OCI-LY1 (cell line): ENCODE results near the gene RAPGEF2.

Experiments
- H2AFZ ChIP-seq: fragments of 200-600 bp; sonication (generic), shearing (Covaris generic); 2 replicates; pipeline ENCODE4 v1.6.0; 2014; ENCODE audit warnings: antibody characterized with exemption, mild to moderate bottlenecking, low read length
- H3F3A ChIP-seq: fragments of 200-600 bp; sonication (generic), shearing (Covaris generic); 2 replicates; pipeline ENCODE4 v1.6.0; 2014; ENCODE audit warnings: mild to moderate bottlenecking, antibody characterized with exemption, low read length, moderate library complexity; ENCODE audit not compliant: insufficient read depth
- H3K27ac ChIP-seq: fragments of 200-600 bp; sonication (generic); 2 replicates; pipeline ENCODE4 v1.5.1; 2014; ENCODE audit warnings: low read length, mixed run types, mild to moderate bottlenecking, low read depth; ENCODE audit not compliant: poor library complexity, severe bottlenecking
- H3K27me3 ChIP-seq: fragments of 200-600 bp; sonication (generic); 2 replicates; pipeline ENCODE4 v1.6.0; 2014; ENCODE audit warnings: antibody characterized with exemption, mild to moderate bottlenecking, low read length, moderate library complexity; ENCODE audit not compliant: insufficient read depth
- H3K36me3 ChIP-seq: fragments of 200-600 bp; sonication (generic); 2 replicates; pipeline ENCODE4 v1.6.1; 2014; ENCODE audit warnings: mild to moderate bottlenecking, antibody characterized with exemption, low read length, moderate library complexity, mixed read lengths; ENCODE audit not compliant: insufficient read depth
- H3K4me1 ChIP-seq: fragments of 200-600 bp; sonication (generic); 2 replicates; pipeline ENCODE4 v1.5.1; 2014; ENCODE audit warnings: mild to moderate bottlenecking, low read length, moderate library complexity; ENCODE audit not compliant: insufficient read depth, severe bottlenecking
- H3K4me2 ChIP-seq: fragments of 200-600 bp; sonication (generic), shearing (Covaris generic); 2 replicates; pipeline ENCODE4 v1.6.1; 2014; ENCODE audit warnings: low read length
- H3K4me3 ChIP-seq: fragments of 200-600 bp; sonication (generic); 2 replicates; pipeline ENCODE4 v1.5.1; 2014; ENCODE audit warnings: low read length, low read depth, mild to moderate bottlenecking, mixed read lengths; ENCODE audit not compliant: poor library complexity, severe bottlenecking
- H3K79me2 ChIP-seq: fragments of 200-600 bp; shearing (Covaris generic); 2 replicates; pipeline ENCODE4 v1.6.1; 2016; ENCODE audit warnings: mixed run types, low read length, mixed read lengths; ENCODE audit not compliant: insufficient read depth
- H3K9ac ChIP-seq: fragments of 200-600 bp; sonication (generic), shearing (Covaris generic); 2 replicates; pipeline ENCODE4 v1.6.1; 2014; ENCODE audit warnings: mild to moderate bottlenecking, low read length, mixed read lengths
- H3K9me2 ChIP-seq: fragments of 200-600 bp; sonication (generic), shearing (Covaris generic); 2 replicates; pipeline ENCODE4 v1.6.1; 2014; ENCODE audit warnings: low read depth, mild to moderate bottlenecking, low read length, mixed read lengths
- H3K9me3 ChIP-seq: fragments of 200-600 bp; shearing (Covaris generic); 2 replicates; pipeline ENCODE4 v1.6.1; 2014; ENCODE audit warnings: low read length, mixed read lengths
- H4K20me1 ChIP-seq: fragments of 200-600 bp; sonication (generic), shearing (Covaris generic); 2 replicates; pipeline ENCODE4 v1.6.0; 2016; ENCODE audit warnings: mild to moderate bottlenecking, low read length; ENCODE audit not compliant: insufficient read depth
- EZH2 ChIP-seq: fragments of 200-600 bp; sonication (generic), shearing (Covaris generic); IDR thresholded peaks from 2 replicates; pipeline ENCODE4 v1.8.0; 2017; ENCODE audit warnings: borderline replicate concordance, mixed run types, mild to moderate bottlenecking, antibody characterized with exemption, low read length, moderate library complexity, mixed read lengths
- TF ChIP-seq, protein P1 (sequence below): fragments of 200-600 bp; sonication (generic), shearing (Covaris generic); IDR thresholded peaks from 2 replicates; pipeline ENCODE4 v1.5.1; 2017; ENCODE audit warnings: mild to moderate bottlenecking, antibody characterized with exemption, low read length, moderate library complexity, mixed read lengths

The RAPGEF2 gene

GRCh38 chr4:159224408-159224807 is 121.5 kb downstream of the RAPGEF2 start:
- Histone ChIP-seq H3K27me3 (no peaks in the 10 kb centered on the region), H3K79me2 (no peaks in the 10 kb centered on the region), H3K9me2 (no peaks in the 10 kb centered on the region), H4K20me1 (no peaks in the 10 kb centered on the region; the same call in 1 of the 2 replicates), H3K4me1 (no peaks in the 10 kb centered on the region), H3F3A (no peaks in the 10 kb centered on the region), H3K27ac (no peak overlapping the region), H3K36me3 (no peaks in the 10 kb centered on the region), H3K9ac (no peak overlapping the region), H3K9me3 (no peaks in the 10 kb centered on the region), H3K4me3 (no peak overlapping the region), H3K4me2 (no peak overlapping the region), H2AFZ (no peak overlapping the region)
- TF ChIP-seq, protein P1, sequence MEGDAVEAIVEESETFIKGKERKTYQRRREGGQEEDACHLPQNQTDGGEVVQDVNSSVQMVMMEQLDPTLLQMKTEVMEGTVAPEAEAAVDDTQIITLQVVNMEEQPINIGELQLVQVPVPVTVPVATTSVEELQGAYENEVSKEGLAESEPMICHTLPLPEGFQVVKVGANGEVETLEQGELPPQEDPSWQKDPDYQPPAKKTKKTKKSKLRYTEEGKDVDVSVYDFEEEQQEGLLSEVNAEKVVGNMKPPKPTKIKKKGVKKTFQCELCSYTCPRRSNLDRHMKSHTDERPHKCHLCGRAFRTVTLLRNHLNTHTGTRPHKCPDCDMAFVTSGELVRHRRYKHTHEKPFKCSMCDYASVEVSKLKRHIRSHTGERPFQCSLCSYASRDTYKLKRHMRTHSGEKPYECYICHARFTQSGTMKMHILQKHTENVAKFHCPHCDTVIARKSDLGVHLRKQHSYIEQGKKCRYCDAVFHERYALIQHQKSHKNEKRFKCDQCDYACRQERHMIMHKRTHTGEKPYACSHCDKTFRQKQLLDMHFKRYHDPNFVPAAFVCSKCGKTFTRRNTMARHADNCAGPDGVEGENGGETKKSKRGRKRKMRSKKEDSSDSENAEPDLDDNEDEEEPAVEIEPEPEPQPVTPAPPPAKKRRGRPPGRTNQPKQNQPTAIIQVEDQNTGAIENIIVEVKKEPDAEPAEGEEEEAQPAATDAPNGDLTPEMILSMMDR = no peak
- no peak for TF ChIP-seq EZH2

DNA sequence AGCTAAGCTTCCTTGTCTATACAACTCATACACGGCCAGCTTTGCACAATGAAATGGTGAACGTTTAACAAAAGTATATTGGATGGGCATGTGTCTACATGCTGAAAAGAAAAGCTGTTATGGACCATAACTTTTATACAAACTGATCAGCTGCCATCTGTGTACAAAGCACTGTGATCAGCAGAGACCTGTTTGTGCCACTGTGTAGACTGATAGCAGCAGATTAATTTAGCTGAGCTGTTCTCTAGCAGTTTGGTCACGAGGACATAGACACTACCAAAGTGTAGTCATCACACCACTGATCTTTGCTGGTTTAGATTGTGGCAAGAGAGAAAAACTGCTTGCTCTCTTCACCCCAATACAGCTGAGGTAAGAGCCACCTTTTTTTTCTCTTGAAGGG is 124.5 kb downstream of the RAPGEF2 start:
- no peaks in the 10 kb centered on the region for H3K9me2 ChIP-seq
- TF ChIP-seq EZH2 = no peak
- TF ChIP-seq, protein P1 = no peak
- no peak overlapping the region for H3K27ac ChIP-seq
- H3K9ac ChIP-seq = no peak overlapping the region
- no peak overlapping the region for H2AFZ ChIP-seq
- no peak overlapping the region for H3K4me2 ChIP-seq
- no peaks in the 10 kb centered on the region for H3K9me3 ChIP-seq
- H4K20me1 ChIP-seq = no peaks in the 10 kb centered on the region
- no peak overlapping the region for H3K4me3 ChIP-seq
- no peaks in the 10 kb centered on the region for H3K27me3 ChIP-seq
- no peaks in the 10 kb centered on the region for H3K79me2 ChIP-seq
- H3K4me1 ChIP-seq = no peaks in the 10 kb centered on the region
- no peaks in the 10 kb centered on the region for H3F3A ChIP-seq
- no peaks in the 10 kb centered on the region for H3K36me3 ChIP-seq

- H3K9me3 ChIP-seq = no peaks in the 10 kb centered on the region
- no peak overlapping the region for H3K27ac ChIP-seq
- no peaks in the 10 kb centered on the region for H3K36me3 ChIP-seq
- no peaks in the 10 kb centered on the region for H3F3A ChIP-seq
- TF ChIP-seq EZH2 = no peak
- TF ChIP-seq, protein P1 = no peak
- no peak overlapping the region for H2AFZ ChIP-seq
- no peaks in the 10 kb centered on the region for H3K9me2 ChIP-seq
- no peak overlapping the region for H3K4me2 ChIP-seq
- H4K20me1 ChIP-seq = no peaks in the 10 kb centered on the region
- H3K4me3 ChIP-seq = no peak overlapping the region
- H3K27me3 ChIP-seq = no peaks in the 10 kb centered on the region
- no peak overlapping the region for H3K9ac ChIP-seq
- no peaks in the 10 kb centered on the region for H3K4me1 ChIP-seq
- no peaks in the 10 kb centered on the region for H3K79me2 ChIP-seq
These were observed 125.1 kb downstream of the RAPGEF2 start for GRCh38 chr4:159227984-159228383.
